ENCODE data around the gene CBX4.

DNA sequence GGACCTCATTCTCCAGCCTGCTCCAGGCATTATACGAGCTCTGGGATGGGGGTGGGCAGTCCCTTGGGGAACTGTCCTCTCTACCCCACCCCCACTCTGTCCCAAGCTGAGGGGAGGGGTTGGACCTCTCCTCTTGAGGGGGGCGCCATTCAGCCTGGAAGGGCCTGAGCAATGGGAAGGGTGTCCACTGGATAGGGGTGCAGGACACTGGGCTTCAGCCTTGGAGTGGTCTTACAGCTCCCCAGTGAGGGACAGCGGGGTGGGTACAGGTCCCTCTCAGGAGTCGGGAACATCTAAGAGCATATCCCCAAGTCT, 32.8 kb downstream of the CBX4 start:
- TF ChIP-seq CREB1 (CRISPR knock-in tag; IDR thresholded peaks at IDR 0.05; ENCODE audit: low read depth), result no peak
- TF ChIP-seq, protein P1, sequence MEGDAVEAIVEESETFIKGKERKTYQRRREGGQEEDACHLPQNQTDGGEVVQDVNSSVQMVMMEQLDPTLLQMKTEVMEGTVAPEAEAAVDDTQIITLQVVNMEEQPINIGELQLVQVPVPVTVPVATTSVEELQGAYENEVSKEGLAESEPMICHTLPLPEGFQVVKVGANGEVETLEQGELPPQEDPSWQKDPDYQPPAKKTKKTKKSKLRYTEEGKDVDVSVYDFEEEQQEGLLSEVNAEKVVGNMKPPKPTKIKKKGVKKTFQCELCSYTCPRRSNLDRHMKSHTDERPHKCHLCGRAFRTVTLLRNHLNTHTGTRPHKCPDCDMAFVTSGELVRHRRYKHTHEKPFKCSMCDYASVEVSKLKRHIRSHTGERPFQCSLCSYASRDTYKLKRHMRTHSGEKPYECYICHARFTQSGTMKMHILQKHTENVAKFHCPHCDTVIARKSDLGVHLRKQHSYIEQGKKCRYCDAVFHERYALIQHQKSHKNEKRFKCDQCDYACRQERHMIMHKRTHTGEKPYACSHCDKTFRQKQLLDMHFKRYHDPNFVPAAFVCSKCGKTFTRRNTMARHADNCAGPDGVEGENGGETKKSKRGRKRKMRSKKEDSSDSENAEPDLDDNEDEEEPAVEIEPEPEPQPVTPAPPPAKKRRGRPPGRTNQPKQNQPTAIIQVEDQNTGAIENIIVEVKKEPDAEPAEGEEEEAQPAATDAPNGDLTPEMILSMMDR (conservative IDR thresholded peaks at IDR 0.05; ENCODE audit: low read depth in 2 of 2), result peak in 1 of 2 experiments; percentile 24; a peak in 2 of 4 replicates
- no peak for TF ChIP-seq JUNB (IDR thresholded peaks at IDR 0.05; ENCODE audit: unreplicated experiment)
- peak; percentile 13 for TF ChIP-seq EZH2 (IDR thresholded peaks at IDR 0.05; ENCODE audit: low read depth, unreplicated experiment)
- no peak for TF ChIP-seq POLR2AphosphoS5 (IDR thresholded peaks at IDR 0.05; ENCODE audit: low read depth)
- no peak for TF ChIP-seq NANOG (IDR thresholded peaks at IDR 0.05; ENCODE audit: borderline replicate concordance)
- TF ChIP-seq, protein P2, sequence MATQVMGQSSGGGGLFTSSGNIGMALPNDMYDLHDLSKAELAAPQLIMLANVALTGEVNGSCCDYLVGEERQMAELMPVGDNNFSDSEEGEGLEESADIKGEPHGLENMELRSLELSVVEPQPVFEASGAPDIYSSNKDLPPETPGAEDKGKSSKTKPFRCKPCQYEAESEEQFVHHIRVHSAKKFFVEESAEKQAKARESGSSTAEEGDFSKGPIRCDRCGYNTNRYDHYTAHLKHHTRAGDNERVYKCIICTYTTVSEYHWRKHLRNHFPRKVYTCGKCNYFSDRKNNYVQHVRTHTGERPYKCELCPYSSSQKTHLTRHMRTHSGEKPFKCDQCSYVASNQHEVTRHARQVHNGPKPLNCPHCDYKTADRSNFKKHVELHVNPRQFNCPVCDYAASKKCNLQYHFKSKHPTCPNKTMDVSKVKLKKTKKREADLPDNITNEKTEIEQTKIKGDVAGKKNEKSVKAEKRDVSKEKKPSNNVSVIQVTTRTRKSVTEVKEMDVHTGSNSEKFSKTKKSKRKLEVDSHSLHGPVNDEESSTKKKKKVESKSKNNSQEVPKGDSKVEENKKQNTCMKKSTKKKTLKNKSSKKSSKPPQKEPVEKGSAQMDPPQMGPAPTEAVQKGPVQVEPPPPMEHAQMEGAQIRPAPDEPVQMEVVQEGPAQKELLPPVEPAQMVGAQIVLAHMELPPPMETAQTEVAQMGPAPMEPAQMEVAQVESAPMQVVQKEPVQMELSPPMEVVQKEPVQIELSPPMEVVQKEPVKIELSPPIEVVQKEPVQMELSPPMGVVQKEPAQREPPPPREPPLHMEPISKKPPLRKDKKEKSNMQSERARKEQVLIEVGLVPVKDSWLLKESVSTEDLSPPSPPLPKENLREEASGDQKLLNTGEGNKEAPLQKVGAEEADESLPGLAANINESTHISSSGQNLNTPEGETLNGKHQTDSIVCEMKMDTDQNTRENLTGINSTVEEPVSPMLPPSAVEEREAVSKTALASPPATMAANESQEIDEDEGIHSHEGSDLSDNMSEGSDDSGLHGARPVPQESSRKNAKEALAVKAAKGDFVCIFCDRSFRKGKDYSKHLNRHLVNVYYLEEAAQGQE (IDR thresholded peaks at IDR 0.05; ENCODE audit: unreplicated experiment), result no peak
- no peak for TF ChIP-seq EZH2phosphoT487 (IDR thresholded peaks at IDR 0.05; ENCODE audit: unreplicated experiment)
- no peak for TF ChIP-seq ZNF331 (CRISPR knock-in tag; IDR thresholded peaks at IDR 0.05; ENCODE audit: low read depth)
- TF ChIP-seq ZNF114 (CRISPR knock-in tag; IDR thresholded peaks at IDR 0.05), result no peak
- TF ChIP-seq, protein P3, sequence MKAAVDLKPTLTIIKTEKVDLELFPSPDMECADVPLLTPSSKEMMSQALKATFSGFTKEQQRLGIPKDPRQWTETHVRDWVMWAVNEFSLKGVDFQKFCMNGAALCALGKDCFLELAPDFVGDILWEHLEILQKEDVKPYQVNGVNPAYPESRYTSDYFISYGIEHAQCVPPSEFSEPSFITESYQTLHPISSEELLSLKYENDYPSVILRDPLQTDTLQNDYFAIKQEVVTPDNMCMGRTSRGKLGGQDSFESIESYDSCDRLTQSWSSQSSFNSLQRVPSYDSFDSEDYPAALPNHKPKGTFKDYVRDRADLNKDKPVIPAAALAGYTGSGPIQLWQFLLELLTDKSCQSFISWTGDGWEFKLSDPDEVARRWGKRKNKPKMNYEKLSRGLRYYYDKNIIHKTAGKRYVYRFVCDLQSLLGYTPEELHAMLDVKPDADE (IDR thresholded peaks at IDR 0.05), result no peak
- TF ChIP-seq STAT1 (IDR thresholded peaks at IDR 0.05; ENCODE audit: unreplicated experiment), result no peak

Measured in GM23338 (cell line).